Activated CD4-positive, CD25-positive, alpha-beta regulatory T cell treated with anti-CD3 and anti-CD28 coated beads, Interleukin-2, amount 50 U/mL, for 24 hours (primary cell): ENCODE results near the gene CAMKMT.

Experiments used
- ATAC-seq, 2 donors: fragments of 150-1000 bp; cut with Tn5 transposase; one replicate each; pipeline ENCODE4 v1.10.0; 2021; ENCODE audit warnings: mild to moderate bottlenecking in 1 of 2, moderate library complexity in 1 of 2

Gene CAMKMT

DNA sequence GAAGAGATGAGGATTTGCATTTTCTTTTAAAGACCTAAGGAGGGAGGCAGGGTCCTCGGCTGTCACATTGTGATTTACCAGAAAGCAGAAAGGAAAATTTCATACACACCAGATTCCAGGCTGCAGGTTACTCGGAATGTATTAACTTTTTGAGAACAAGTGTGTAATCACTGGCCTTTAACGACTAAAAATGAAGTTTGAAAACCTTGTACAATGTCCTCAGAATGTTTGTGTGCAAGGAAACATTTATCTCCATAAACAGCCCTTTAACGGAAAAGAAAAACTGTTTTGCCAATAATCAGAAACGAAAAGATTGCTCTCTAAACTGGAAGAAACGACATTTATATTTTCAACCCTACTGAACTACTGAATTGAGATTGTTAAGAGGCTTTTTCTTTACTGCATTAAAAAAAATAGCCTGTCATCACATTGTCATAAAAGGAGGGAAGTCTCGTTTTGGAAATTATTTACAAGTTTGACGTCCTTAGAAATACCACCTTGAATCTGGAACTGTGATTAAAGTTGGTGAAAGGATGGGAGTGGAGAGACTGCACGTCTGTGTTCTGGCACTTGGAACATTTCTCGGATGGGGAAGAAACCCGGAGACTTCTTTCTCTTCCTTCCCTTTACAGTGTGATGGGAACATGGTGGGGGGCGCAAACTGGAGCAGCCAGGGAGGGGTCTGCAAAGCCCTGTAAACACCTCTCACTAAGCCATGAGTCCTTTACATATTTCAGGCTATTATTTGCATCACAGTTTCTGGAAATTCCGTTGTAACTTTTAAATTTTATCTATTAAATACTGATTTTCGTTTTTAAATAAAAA lies 445.7 kb downstream of the CAMKMT start:
- ATAC-seq: no peak

DNA sequence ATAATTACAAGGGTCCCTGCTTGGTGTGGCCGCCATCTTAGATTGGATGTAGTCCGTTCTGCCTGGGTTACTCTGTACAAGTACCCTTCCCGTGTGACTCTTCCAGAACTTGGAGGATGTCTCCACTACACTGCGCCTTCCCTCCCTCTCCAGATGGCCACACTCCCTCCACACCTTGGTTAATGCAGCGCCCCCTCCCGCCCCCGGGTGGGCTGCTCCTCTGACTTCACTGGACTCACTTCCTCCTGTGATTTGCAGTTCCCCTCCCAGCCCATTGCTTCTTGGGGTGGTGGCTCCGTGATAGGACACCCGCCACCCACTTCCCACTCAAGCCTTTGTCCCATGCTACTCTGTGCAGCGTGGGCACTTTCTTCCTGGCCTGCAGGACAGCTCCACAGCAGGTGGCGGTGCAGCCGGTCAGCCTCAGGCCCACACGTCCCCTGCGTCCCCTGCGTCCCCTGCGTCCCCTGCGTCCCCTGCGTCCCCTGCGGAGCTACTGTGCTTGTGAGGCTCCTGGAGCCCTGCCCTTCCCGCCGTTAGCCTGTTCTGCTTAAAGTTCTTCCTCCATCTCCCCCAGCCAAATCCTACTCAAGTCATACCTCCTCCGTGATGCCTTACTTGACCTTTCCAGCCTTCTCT lies 449.3 kb downstream of the CAMKMT start:
- no peak for ATAC-seq

GRCh38 chr2:44813165-44813564 lies 451.4 kb downstream of the CAMKMT start:
- ATAC-seq: no peak

- no peak for ATAC-seq
Observed at GRCh38 chr2:44813658-44814057, 451.9 kb downstream of the CAMKMT start.

- ATAC-seq: no peak
Observed at GRCh38 chr2:44817256-44817655, 455.5 kb downstream of the CAMKMT start.

- ATAC-seq: no peak
Observed at GRCh38 chr2:44817673-44818335, 456.1 kb downstream of the CAMKMT start.

- no peak for ATAC-seq
Observed at GRCh38 chr2:44819061-44819460, 457.3 kb downstream of the CAMKMT start.

- ATAC-seq: no peak
Observed at GRCh38 chr2:44821500-44821899, 459.8 kb downstream of the CAMKMT start.

DNA sequence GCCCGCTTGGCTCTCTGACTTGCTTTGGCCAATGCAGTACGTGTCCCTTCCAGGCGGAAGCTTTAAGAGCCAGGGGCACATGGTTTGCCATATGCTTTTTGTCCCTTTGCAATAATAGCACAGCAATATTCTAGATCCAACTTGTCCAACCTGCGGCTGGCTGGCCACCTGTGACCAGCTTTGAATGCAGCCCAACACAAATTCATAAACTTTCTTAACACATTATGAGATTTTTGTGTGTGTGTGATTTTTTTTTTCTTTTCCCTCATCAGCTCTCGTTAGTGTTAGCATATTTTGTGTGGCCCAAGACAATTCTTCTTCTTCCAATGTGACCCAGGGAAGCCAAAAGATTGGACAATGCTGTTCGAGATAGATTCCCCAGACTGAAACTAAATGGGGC lies 460.4 kb downstream of the CAMKMT start:
- no peak for ATAC-seq
